HEK293 (cell line): Measurements from ENCODE around the gene DST.

Experiments
- FEZF1 ChIP-seq: fragments of 450-650 bp; formaldehyde crosslinking; IDR thresholded peaks from 2 replicates; pipeline ENCODE4 v1.5.1; 2016; ENCODE audit warnings: missing biosample characterization, missing genetic modification characterization
- GLI2 ChIP-seq: fragments of 450-650 bp; formaldehyde crosslinking; IDR thresholded peaks from 2 replicates; pipeline ENCODE4; 2017; ENCODE audit warnings: missing biosample characterization, missing genetic modification characterization, low read depth, borderline replicate concordance
- GLI4 ChIP-seq: fragments of 450-650 bp; formaldehyde crosslinking; IDR thresholded peaks from 2 replicates; pipeline ENCODE4 v1.5.1; 2016; ENCODE audit warnings: missing biosample characterization, missing genetic modification characterization
- HOXA7 ChIP-seq: sonication (generic); formaldehyde crosslinking; IDR thresholded peaks from 2 replicates; pipeline ENCODE4 v1.8.1; 2022; ENCODE audit warnings: missing genetic modification reagents, borderline replicate concordance
- PRDM4 ChIP-seq: fragments of 450-650 bp; formaldehyde crosslinking; IDR thresholded peaks from 2 replicates; pipeline ENCODE4 v1.5.1; 2017; ENCODE audit warnings: missing biosample characterization, missing genetic modification characterization
- SP7 ChIP-seq: fragments of 450-650 bp; formaldehyde crosslinking; IDR thresholded peaks from 2 replicates; pipeline ENCODE4 v1.5.1; 2016; ENCODE audit warnings: missing biosample characterization, missing genetic modification characterization
- ZBTB1 ChIP-seq: fragments of 450-650 bp; formaldehyde crosslinking; IDR thresholded peaks from 2 replicates; pipeline ENCODE4 v1.5.1; 2016; ENCODE audit warnings: missing biosample characterization, missing genetic modification characterization
- ZBTB17 ChIP-seq: fragments of 450-650 bp; formaldehyde crosslinking; IDR thresholded peaks from 2 replicates; pipeline ENCODE4 v1.5.1; 2016; ENCODE audit warnings: missing biosample characterization, missing genetic modification characterization
- ZNF155 ChIP-seq: fragments of 450-650 bp; formaldehyde crosslinking; IDR thresholded peaks from 2 replicates; pipeline ENCODE4 v1.5.1; 2016; ENCODE audit warnings: missing biosample characterization, missing genetic modification characterization
- ZNF184 ChIP-seq: fragments of 450-650 bp; IDR thresholded peaks from 2 replicates; pipeline ENCODE4 v1.5.1; 2018; ENCODE audit warnings: missing biosample characterization, mild to moderate bottlenecking, missing genetic modification characterization
- ZNF214 ChIP-seq: fragments of 450-650 bp; formaldehyde crosslinking; IDR thresholded peaks from 2 replicates; pipeline ENCODE4 v1.5.1; 2017; ENCODE audit warnings: missing biosample characterization, mild to moderate bottlenecking, missing genetic modification characterization, borderline replicate concordance
- ZNF24 ChIP-seq: fragments of 450-650 bp; formaldehyde crosslinking; IDR thresholded peaks from 2 replicates; pipeline ENCODE4 v1.5.1; 2016; ENCODE audit warnings: missing biosample characterization, missing genetic modification characterization
- ZNF302 ChIP-seq: fragments of 450-650 bp; formaldehyde crosslinking; IDR thresholded peaks from 2 replicates; pipeline ENCODE4 v1.5.1; 2016; ENCODE audit warnings: missing biosample characterization, missing genetic modification characterization, low read depth
- ZNF391 ChIP-seq: fragments of 450-650 bp; formaldehyde crosslinking; IDR thresholded peaks from 2 replicates; pipeline ENCODE4 v1.5.1; 2016; ENCODE audit warnings: low read depth, missing biosample characterization, missing genetic modification characterization, borderline replicate concordance
- ZNF426 ChIP-seq: fragments of 450-650 bp; formaldehyde crosslinking; IDR thresholded peaks from 2 replicates; pipeline ENCODE4 v1.5.1; 2017; ENCODE audit warnings: missing biosample characterization, missing genetic modification characterization, mild to moderate bottlenecking, inconsistent platforms, moderate library complexity
- ZNF558 ChIP-seq: fragments of 450-650 bp; formaldehyde crosslinking; IDR thresholded peaks from 2 replicates; pipeline ENCODE4 v1.5.1; 2016; ENCODE audit warnings: missing biosample characterization, missing genetic modification characterization
- ZNF580 ChIP-seq: fragments of 450-650 bp; formaldehyde crosslinking; IDR thresholded peaks from 2 replicates; pipeline ENCODE4 v1.5.1; 2016; ENCODE audit warnings: missing biosample characterization, missing genetic modification characterization
- ZNF626 ChIP-seq: fragments of 450-650 bp; sonication (Bioruptor Pico); formaldehyde crosslinking; IDR thresholded peaks from 2 replicates; pipeline ENCODE4 v1.5.1; 2018; ENCODE audit warnings: missing biosample characterization, missing genetic modification characterization, inconsistent platforms
- ZNF654 ChIP-seq: fragments of 450-650 bp; formaldehyde crosslinking; IDR thresholded peaks from 2 replicates; pipeline ENCODE4 v1.5.1; 2016; ENCODE audit warnings: low read depth, missing biosample characterization, missing genetic modification characterization
- TF ChIP-seq, protein P1 (sequence below): fragments of 450-650 bp; formaldehyde crosslinking; IDR thresholded peaks from 2 replicates; pipeline ENCODE4 v1.5.1; 2016; ENCODE audit warnings: missing biosample characterization, missing genetic modification characterization
- TF ChIP-seq, protein P2 (sequence below): fragments of 450-650 bp; formaldehyde crosslinking; IDR thresholded peaks from 2 replicates; pipeline ENCODE4 v1.5.1; 2016; ENCODE audit warnings: missing biosample characterization, missing genetic modification characterization
- TF ChIP-seq, protein P3 (sequence below): fragments of 450-650 bp; IDR thresholded peaks from 2 replicates; pipeline ENCODE4 v1.5.1; 2018; ENCODE audit warnings: missing biosample characterization, mild to moderate bottlenecking, missing genetic modification characterization
- TF ChIP-seq, protein P4 (sequence below): fragments of 450-650 bp; formaldehyde crosslinking; IDR thresholded peaks from 2 replicates; pipeline ENCODE4 v1.5.1; 2016; ENCODE audit warnings: missing biosample characterization, missing genetic modification characterization
- TF ChIP-seq, protein P5 (sequence below): fragments of 450-650 bp; formaldehyde crosslinking; IDR thresholded peaks from 2 replicates; pipeline ENCODE4 v1.5.1; 2016; ENCODE audit warnings: missing biosample characterization, missing genetic modification characterization
- TF ChIP-seq, protein P6 (sequence below): sonication (generic); formaldehyde crosslinking; IDR thresholded peaks from 2 replicates; pipeline ENCODE4 v1.8.1; 2022; ENCODE audit warnings: mild to moderate bottlenecking, moderate library complexity, missing genetic modification reagents

DST gene

GRCh38 chr6:56652994-56653393 is 10.3 kb upstream of the DST start (continued):
- TF ChIP-seq, protein P1, sequence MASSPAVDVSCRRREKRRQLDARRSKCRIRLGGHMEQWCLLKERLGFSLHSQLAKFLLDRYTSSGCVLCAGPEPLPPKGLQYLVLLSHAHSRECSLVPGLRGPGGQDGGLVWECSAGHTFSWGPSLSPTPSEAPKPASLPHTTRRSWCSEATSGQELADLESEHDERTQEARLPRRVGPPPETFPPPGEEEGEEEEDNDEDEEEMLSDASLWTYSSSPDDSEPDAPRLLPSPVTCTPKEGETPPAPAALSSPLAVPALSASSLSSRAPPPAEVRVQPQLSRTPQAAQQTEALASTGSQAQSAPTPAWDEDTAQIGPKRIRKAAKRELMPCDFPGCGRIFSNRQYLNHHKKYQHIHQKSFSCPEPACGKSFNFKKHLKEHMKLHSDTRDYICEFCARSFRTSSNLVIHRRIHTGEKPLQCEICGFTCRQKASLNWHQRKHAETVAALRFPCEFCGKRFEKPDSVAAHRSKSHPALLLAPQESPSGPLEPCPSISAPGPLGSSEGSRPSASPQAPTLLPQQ (tag by site-specific recombination): peak; percentile 47; the same call in 1 of the 2 replicates
- TF ChIP-seq ZNF654 (tag by site-specific recombination): peak; percentile 6; the same call in 1 of the 2 replicates
- 0 out of 2 replicates have a peak, but pooled peaks have one; percentile 34 for TF ChIP-seq ZNF558 (tag by site-specific recombination)
- no peak for TF ChIP-seq GLI4 (tag by site-specific recombination)
- TF ChIP-seq, protein P2, sequence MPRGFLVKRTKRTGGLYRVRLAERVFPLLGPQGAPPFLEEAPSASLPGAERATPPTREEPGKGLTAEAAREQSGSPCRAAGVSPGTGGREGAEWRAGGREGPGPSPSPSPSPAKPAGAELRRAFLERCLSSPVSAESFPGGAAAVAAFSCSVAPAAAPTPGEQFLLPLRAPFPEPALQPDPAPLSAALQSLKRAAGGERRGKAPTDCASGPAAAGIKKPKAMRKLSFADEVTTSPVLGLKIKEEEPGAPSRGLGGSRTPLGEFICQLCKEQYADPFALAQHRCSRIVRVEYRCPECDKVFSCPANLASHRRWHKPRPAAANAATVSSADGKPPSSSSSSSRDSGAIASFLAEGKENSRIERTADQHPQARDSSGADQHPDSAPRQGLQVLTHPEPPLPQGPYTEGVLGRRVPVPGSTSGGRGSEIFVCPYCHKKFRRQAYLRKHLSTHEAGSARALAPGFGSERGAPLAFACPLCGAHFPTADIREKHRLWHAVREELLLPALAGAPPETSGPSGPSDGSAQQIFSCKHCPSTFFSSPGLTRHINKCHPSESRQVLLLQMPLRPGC (tag by site-specific recombination): peak; percentile 75
- TF ChIP-seq, protein P3, sequence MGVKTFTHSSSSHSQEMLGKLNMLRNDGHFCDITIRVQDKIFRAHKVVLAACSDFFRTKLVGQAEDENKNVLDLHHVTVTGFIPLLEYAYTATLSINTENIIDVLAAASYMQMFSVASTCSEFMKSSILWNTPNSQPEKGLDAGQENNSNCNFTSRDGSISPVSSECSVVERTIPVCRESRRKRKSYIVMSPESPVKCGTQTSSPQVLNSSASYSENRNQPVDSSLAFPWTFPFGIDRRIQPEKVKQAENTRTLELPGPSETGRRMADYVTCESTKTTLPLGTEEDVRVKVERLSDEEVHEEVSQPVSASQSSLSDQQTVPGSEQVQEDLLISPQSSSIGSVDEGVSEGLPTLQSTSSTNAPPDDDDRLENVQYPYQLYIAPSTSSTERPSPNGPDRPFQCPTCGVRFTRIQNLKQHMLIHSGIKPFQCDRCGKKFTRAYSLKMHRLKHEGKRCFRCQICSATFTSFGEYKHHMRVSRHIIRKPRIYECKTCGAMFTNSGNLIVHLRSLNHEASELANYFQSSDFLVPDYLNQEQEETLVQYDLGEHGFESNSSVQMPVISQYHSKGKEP (tag by site-specific recombination): 0 out of 2 replicates have a peak, but pooled peaks have one; percentile 33
- TF ChIP-seq GLI2 (tag by site-specific recombination): peak; percentile 57
- TF ChIP-seq, protein P4, sequence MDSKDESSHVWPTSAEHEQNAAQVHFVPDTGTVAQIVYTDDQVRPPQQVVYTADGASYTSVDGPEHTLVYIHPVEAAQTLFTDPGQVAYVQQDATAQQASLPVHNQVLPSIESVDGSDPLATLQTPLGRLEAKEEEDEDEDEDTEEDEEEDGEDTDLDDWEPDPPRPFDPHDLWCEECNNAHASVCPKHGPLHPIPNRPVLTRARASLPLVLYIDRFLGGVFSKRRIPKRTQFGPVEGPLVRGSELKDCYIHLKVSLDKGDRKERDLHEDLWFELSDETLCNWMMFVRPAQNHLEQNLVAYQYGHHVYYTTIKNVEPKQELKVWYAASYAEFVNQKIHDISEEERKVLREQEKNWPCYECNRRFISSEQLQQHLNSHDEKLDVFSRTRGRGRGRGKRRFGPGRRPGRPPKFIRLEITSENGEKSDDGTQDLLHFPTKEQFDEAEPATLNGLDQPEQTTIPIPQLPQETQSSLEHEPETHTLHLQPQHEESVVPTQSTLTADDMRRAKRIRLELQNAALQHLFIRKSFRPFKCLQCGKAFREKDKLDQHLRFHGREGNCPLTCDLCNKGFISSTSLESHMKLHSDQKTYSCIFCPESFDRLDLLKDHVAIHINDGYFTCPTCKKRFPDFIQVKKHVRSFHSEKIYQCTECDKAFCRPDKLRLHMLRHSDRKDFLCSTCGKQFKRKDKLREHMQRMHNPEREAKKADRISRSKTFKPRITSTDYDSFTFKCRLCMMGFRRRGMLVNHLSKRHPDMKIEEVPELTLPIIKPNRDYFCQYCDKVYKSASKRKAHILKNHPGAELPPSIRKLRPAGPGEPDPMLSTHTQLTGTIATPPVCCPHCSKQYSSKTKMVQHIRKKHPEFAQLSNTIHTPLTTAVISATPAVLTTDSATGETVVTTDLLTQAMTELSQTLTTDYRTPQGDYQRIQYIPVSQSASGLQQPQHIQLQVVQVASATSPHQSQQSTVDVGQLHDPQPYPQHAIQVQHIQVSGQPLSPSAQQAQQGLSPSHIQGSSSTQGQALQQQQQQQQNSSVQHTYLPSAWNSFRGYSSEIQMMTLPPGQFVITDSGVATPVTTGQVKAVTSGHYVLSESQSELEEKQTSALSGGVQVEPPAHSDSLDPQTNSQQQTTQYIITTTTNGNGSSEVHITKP (tag by site-specific recombination): 0 out of 2 replicates have a peak, but pooled peaks have one; percentile 16
- TF ChIP-seq ZNF302 (tag by site-specific recombination): no peak
- TF ChIP-seq, protein P5, sequence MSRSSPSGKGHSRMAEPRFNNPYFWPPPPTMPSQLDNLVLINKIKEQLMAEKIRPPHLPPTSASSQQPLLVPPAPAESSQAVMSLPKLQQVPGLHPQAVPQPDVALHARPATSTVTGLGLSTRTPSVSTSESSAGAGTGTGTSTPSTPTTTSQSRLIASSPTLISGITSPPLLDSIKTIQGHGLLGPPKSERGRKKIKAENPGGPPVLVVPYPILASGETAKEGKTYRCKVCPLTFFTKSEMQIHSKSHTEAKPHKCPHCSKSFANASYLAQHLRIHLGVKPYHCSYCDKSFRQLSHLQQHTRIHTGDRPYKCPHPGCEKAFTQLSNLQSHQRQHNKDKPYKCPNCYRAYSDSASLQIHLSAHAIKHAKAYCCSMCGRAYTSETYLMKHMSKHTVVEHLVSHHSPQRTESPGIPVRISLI (tag by site-specific recombination): peak; percentile 95
- no peak for TF ChIP-seq ZNF580
- peak; percentile 79 for TF ChIP-seq FEZF1 (tag by site-specific recombination)
- TF ChIP-seq ZNF184 (tag by site-specific recombination): 0 out of 2 replicates have a peak, but pooled peaks have one; percentile 25
- no peak for TF ChIP-seq ZNF426 (tag by site-specific recombination)
- peak; percentile 99 for TF ChIP-seq SP7 (tag by site-specific recombination)
- TF ChIP-seq ZNF391 (tag by site-specific recombination): no peak
- TF ChIP-seq ZBTB1 (tag by site-specific recombination): 0 out of 2 replicates have a peak, but pooled peaks have one; percentile 14
- TF ChIP-seq ZNF626 (tag by site-specific recombination): 0 out of 2 replicates have a peak, but pooled peaks have one; percentile 21
- no peak for TF ChIP-seq ZNF155 (tag by site-specific recombination)
- TF ChIP-seq, protein P6, sequence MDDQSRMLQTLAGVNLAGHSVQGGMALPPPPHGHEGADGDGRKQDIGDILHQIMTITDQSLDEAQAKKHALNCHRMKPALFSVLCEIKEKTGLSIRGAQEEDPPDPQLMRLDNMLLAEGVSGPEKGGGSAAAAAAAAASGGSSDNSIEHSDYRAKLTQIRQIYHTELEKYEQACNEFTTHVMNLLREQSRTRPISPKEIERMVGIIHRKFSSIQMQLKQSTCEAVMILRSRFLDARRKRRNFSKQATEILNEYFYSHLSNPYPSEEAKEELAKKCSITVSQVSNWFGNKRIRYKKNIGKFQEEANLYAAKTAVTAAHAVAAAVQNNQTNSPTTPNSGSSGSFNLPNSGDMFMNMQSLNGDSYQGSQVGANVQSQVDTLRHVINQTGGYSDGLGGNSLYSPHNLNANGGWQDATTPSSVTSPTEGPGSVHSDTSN (CRISPR knock-in tag): no peak
- no peak for TF ChIP-seq HOXA7 (CRISPR knock-in tag)
- peak; percentile 65 for TF ChIP-seq PRDM4
- TF ChIP-seq ZNF214 (tag by site-specific recombination): no peak
- TF ChIP-seq ZBTB17: 0 out of 2 replicates have a peak, but pooled peaks have one; percentile 39
- peak; percentile 49; the same call in 1 of the 2 replicates for TF ChIP-seq ZNF24 (tag by site-specific recombination)
